Esophagus squamous epithelium (tissue), 5 donors: ENCODE data around the gene SNCB. TPM values are rescaled to one million over a fixed set of nuclear protein-coding genes. Genes with fewer than 3 reads are reported as not detected.

Experiments
- DNase-seq: peaks from one replicate; lab custom pipeline; 2025; lab: John Stamatoyannopoulos, UW
- H3K27ac ChIP-seq, 4 donors: fragments of 200-600 bp; sonication (generic); one replicate each; pipeline ENCODE4 v1.5.1; 2016 to 2019; ENCODE audit warnings: mild to moderate bottlenecking in 1 of 4
- H3K27me3 ChIP-seq, 4 donors: fragments of 200-600 bp; sonication (generic); 1 replicate in 3 of 4; 2 replicates in 1 of 4; pipeline versions ENCODE4 v1.5.1 to v1.6.0; 2017 to 2021; ENCODE audit warnings: antibody characterized with exemption in 1 of 4
- H3K36me3 ChIP-seq, 3 donors: fragments of 200-600 bp; sonication (generic); one replicate each; pipeline ENCODE4 v1.5.1; 2016 to 2019
- H3K4me1 ChIP-seq, 3 donors: fragments of 200-600 bp; sonication (generic); one replicate each; pipeline ENCODE4 v1.5.1; 2017 to 2019
- H3K4me3 ChIP-seq, 4 donors: fragments of 200-600 bp; sonication (generic); 1 replicate in 3 of 4; 2 replicates in 1 of 4; pipeline ENCODE4 v1.5.1; 2016 to 2019; ENCODE audit warnings: mild to moderate bottlenecking in 2 of 4, moderate library complexity in 1 of 4
- H3K9me3 ChIP-seq, 3 donors: fragments of 200-600 bp; sonication (generic); one replicate each; pipeline ENCODE4 v1.5.1; 2016 to 2019
- POLR2A ChIP-seq, 4 donors: fragments of 450-650 bp; IDR thresholded peaks; one replicate each; pipeline ENCODE4 v1.6.1; 2017; ENCODE audit warnings: antibody characterized with exemption in 4 of 4, mild to moderate bottlenecking in 4 of 4, moderate library complexity in 3 of 4
- WGBS, 2 donors: methylation state at CpG; one replicate each; pipeline ENCODE4 v1.1.5; 2018; 5-methylcytosine and 5-hydroxymethylcytosine counted together
- intact Hi-C: fragments of 100-400 bp; cut with DNase I; formaldehyde crosslinking; loops from one replicate; pipeline ENCODE4 v1.15.0; 2022
- small RNA-seq, 4 donors: library from RNA; depleted of rRNA; stranded (forward); fragments of <200 nt; gene quantifications; one replicate each; pipeline ENCODE3, GENCODE V24; 2016
- total RNA-seq, 4 donors: library from RNA; depleted of rRNA; stranded (reverse); fragments of >200 nt; gene quantifications; one replicate each; pipeline ENCODE4 v1.1.0, GENCODE V29; 2016
- TF ChIP-seq, protein P1 (sequence below), 6 experiments: fragments of 450-650 bp in 4 of 6; fragments of 200-600 bp in 2 of 6; sonication (generic) in 2 of 6; IDR thresholded peaks; one replicate each; pipeline ENCODE4 v1.5.1; 2016 to 2019; ENCODE audit warnings: antibody characterized with exemption in 6 of 6, mild to moderate bottlenecking in 4 of 6, moderate library complexity in 4 of 6
- donor health status: DM: yes; HTN: yes; CAD: no.

The SNCB gene
- total RNA-seq, 4 donors from 2014 or later = not detected

DNA sequence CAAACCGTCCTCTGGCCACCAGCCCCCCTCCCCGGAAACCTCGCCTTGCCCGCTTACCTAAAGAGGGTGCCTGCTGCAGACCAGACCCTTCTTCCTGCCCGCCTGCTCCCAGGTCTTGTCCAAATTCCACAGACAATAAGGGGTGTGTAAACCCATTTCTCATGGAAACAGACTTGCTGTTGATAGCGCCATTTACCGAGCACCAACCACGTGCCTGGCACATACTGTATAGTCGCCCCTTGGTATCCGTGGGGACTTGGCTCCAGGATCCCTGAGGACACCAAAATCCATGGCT lies 56.1 kb downstream of the SNCB start:
- TF ChIP-seq, protein P1, sequence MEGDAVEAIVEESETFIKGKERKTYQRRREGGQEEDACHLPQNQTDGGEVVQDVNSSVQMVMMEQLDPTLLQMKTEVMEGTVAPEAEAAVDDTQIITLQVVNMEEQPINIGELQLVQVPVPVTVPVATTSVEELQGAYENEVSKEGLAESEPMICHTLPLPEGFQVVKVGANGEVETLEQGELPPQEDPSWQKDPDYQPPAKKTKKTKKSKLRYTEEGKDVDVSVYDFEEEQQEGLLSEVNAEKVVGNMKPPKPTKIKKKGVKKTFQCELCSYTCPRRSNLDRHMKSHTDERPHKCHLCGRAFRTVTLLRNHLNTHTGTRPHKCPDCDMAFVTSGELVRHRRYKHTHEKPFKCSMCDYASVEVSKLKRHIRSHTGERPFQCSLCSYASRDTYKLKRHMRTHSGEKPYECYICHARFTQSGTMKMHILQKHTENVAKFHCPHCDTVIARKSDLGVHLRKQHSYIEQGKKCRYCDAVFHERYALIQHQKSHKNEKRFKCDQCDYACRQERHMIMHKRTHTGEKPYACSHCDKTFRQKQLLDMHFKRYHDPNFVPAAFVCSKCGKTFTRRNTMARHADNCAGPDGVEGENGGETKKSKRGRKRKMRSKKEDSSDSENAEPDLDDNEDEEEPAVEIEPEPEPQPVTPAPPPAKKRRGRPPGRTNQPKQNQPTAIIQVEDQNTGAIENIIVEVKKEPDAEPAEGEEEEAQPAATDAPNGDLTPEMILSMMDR (IDR thresholded peaks at IDR 0.05) = peak in 1 of 6 experiments; percentile 22
- TF ChIP-seq POLR2A (IDR thresholded peaks at IDR 0.05) = no peak
- Histone ChIP-seq H3K27me3 (peaks cover 0 to 33% (median 0%) of the 10 kb centered on the region in 4 donors), H3K27ac (no peak overlapping the region), H3K9me3 (no peaks in the 10 kb centered on the region), H3K4me1 (peaks cover 0 to 11% (median 0%) of the 10 kb centered on the region in 3 donors), H3K36me3 (no peaks in the 10 kb centered on the region), H3K4me3 (no peak overlapping the region)
- WGBS, 2 donors = 39 to 43% methylated on average over 6 to 9 of the region's 10 CpGs
- intact Hi-C loops = no loop called here
- DNase-seq = no peak

- H3K27ac ChIP-seq = no peak overlapping the region
- no peaks in the 10 kb centered on the region for H3K36me3 ChIP-seq
- H3K9me3 ChIP-seq = no peaks in the 10 kb centered on the region
- TF ChIP-seq, protein P1 (IDR thresholded peaks at IDR 0.05) = peak; percentile 52 to 78 (median 64)
- TF ChIP-seq POLR2A (IDR thresholded peaks at IDR 0.05) = no peak
- intact Hi-C loops = no loop called here
- H3K27me3 ChIP-seq = peaks cover 0 to 36% (median 0%) of the 10 kb centered on the region in 4 donors
- H3K4me3 ChIP-seq = no peak overlapping the region
- DNase-seq = no peak
- 56 to 85% methylated on average over 4 to 8 of the region's 18 CpGs for WGBS, 2 donors
- H3K4me1 ChIP-seq = peaks cover 0 to 11% (median 0%) of the 10 kb centered on the region in 3 donors
Measured at GRCh38 chr5:176573564-176574296, 56.6 kb downstream of the SNCB start.

Small RNAs within 50 kb of the gene (small RNA-seq; reads per million reads assigned to genes)
- gene MIR4281 = 0 reads per million in 4 donors

Other genes with a start within 250 kb of the SNCB start
- gene NOP16, start 241.9 kb downstream of the SNCB start, total RNA-seq = 10 to 100 TPM; 19.9 to 38.0 (median 30.9) TPM
- 100 to 1,000 TPM in 2 of 4 donors, 10 to 100 TPM in 2; 77.2 to 122 (median 90.3) TPM for gene HIGD2A, start 241.8 kb downstream of the SNCB start, total RNA-seq
- gene CLTB, start 214.0 kb downstream of the SNCB start, total RNA-seq = 100 to 1,000 TPM; 347 to 732 (median 444) TPM
- 10 to 100 TPM; 18.5 to 27.0 (median 24.7) TPM for gene FAF2, start 182.1 kb downstream of the SNCB start, total RNA-seq
- gene RNF44, start 93.1 kb downstream of the SNCB start, total RNA-seq = 10 to 100 TPM in 3 of 4 donors, 1 to 10 TPM in 1; 8.8 to 23.1 (median 15.5) TPM
- under 1 TPM in 1 of 4 donors, not detected in 3; under 0.01 TPM for gene CDHR2, start 81.2 kb downstream of the SNCB start, total RNA-seq
- gene GPRIN1, start 20.4 kb downstream of the SNCB start, total RNA-seq = 1 to 10 TPM in 3 of 4 donors, under 1 TPM in 1; 0.57 to 4.6 (median 2.2) TPM
- not detected for gene EIF4E1B, start 141 bp upstream of the SNCB start, total RNA-seq
- 10 to 100 TPM; 16.4 to 36.4 (median 30.6) TPM for gene TSPAN17, start 16.9 kb upstream of the SNCB start, total RNA-seq
- under 1 TPM in 1 of 4 donors, not detected in 3; 0.19 TPM for gene UNC5A, start 180.0 kb upstream of the SNCB start, total RNA-seq